GM13977 (cell line): Measurements from ENCODE around the gene GKN2.

Experiments
- DNase-seq: peaks from one replicate; pipeline ENCODE4 v3.0.0; 2012; ENCODE audit warnings: low spot score
- in situ Hi-C: fragments of 300-500 bp; cut with MboI; formaldehyde crosslinking; loops from one replicate; pipeline ENCODE4 v1.12.0; 2022; ENCODE audit warnings: low sequenced_read_pairs, low pct_unique_long_range_greater_than_20kb, mixed read lengths, inconsistent platforms; ENCODE audit not compliant: unreplicated experiment
- TF ChIP-seq, protein P1 (sequence below): IDR thresholded peaks from 2 replicates; pipeline ENCODE4 v1.5.1; 2012; ENCODE audit warnings: mild to moderate bottlenecking, control low read depth; ENCODE audit not compliant: insufficient read depth; ENCODE audit errors: extremely low read depth, missing control alignments

GKN2 gene

DNA sequence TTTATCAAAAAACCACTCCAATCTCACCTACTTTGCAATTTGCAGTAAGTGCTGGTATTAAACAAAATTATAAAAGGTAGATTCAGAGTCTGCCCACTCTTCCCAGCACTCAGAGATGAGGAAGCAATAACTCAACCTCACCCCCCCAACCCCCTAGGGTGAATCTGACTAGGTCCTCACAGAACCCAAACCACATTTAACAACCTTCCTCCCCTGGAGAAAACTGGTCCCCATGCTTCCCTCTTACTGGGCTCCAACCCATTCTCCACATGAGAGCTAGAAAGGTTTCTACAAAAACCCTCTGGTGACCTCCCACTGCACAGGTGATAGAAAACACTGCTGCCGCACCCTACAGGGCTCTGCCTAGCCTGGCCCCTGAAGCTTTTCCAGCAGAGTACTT is 41.0 kb downstream of the GKN2 start:
- TF ChIP-seq, protein P1, sequence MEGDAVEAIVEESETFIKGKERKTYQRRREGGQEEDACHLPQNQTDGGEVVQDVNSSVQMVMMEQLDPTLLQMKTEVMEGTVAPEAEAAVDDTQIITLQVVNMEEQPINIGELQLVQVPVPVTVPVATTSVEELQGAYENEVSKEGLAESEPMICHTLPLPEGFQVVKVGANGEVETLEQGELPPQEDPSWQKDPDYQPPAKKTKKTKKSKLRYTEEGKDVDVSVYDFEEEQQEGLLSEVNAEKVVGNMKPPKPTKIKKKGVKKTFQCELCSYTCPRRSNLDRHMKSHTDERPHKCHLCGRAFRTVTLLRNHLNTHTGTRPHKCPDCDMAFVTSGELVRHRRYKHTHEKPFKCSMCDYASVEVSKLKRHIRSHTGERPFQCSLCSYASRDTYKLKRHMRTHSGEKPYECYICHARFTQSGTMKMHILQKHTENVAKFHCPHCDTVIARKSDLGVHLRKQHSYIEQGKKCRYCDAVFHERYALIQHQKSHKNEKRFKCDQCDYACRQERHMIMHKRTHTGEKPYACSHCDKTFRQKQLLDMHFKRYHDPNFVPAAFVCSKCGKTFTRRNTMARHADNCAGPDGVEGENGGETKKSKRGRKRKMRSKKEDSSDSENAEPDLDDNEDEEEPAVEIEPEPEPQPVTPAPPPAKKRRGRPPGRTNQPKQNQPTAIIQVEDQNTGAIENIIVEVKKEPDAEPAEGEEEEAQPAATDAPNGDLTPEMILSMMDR, result no peak
- in situ Hi-C loops, result loop anchor here (10.0 kb wide), 1 partner anchor 437 kb away; no protein-coding TSS in a partner anchor
- no peak for DNase-seq

DNA sequence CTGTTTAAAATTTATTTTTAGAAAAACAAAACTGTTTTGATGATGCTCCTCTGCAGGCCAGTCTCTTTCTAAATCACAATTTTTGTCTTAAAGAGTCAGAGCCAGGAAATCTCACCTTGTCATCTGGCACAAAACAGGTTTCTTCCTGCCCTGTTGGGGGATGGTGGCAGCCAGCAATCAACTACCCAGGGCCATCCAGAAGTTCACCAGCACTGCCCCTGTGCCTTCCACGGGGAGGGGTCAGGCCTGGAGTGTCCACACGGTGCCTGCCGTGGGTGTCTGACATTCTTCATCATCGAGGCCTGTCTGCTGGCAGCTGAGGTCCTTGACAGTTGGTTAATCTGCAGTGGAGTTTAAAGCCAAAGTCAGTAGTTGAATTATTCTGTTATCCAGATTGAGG is 41.4 kb downstream of the GKN2 start:
- DNase-seq, result no peak
- in situ Hi-C loops, result loop anchor here (10.0 kb wide), 1 partner anchor 436 kb away; no protein-coding TSS in a partner anchor
- TF ChIP-seq, protein P1, result no peak

DNA sequence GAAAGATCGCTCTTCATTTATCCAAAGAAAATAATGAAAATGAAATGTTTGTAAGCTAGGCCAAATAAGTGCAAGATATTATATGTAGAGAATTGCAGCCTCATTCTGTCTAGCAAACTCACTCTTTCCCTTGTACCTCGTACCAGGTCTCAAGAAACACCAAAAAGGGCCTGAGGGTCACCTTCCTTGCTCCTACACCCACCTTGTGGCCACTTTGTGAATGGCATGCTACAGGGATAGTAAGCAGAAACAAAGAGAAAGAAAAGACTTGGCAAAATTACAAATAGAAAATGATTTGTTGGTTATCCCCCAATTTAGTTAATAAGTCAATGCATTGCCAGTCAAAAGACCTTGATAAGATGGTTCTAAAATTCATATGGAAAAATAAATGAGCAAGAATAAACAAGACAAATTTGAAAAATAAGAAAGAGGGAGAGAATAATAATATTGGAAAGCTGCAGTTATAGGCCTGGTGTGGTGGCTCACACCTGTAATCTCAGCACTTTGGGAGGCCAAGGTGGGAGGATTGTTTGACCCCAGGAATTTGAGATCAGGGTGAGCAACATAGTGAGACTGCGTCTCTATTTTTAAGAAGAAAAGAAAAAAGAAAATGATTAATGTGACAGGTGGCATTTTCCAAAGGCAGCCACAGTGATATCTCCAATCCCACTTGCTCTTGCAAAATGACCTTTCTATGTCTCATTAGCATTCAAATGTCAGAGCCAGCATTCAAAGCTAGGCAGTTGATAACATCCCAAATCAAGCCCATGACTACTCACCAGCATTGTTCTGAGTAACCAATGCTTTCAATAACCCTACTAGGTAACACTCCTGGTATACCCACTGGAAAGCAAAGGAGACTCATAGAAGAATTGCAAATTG is 42.7 kb downstream of the GKN2 start:
- in situ Hi-C loops, result loop anchor here (10.0 kb wide), 3 partner anchors 65 to 435 kb away; no protein-coding TSS in a partner anchor
- TF ChIP-seq, protein P1, result peak; percentile 93

DNA sequence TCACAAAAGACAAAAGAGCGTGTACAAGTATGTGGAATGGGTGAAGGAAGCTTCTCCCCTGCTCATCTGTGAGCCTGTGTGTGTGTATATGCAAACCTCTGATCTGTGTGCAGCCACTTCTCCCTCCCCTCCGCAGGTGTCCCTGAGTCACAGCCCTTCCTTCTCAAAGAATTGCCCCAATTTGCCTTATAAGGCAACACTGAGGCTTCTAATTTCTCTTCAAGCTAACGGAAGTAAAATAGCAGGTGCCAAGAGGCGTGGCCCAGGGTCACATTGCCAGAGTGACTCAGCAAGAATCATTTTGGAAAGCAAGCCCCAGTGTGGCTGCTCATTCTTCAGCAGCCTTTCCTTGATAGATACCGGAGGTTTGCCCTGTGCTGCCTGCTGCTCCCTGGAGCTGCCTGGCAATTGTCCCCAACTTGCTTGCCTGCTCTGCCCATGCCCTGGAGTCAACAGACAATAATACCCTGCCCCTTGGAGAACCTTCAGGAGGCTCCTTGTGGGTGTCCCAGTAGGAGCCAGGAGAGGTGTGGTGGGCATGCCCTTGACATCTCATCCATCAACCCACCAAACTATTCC is 44.2 kb downstream of the GKN2 start:
- TF ChIP-seq, protein P1, result no peak
- in situ Hi-C loops, result loop anchor here (10.0 kb wide), 2 partner anchors 64 to 134 kb away; no protein-coding TSS in a partner anchor

More for the DNA sequence above, 42.7 kb downstream of the GKN2 start:
- peak; percentile 65 for DNase-seq

DNA sequence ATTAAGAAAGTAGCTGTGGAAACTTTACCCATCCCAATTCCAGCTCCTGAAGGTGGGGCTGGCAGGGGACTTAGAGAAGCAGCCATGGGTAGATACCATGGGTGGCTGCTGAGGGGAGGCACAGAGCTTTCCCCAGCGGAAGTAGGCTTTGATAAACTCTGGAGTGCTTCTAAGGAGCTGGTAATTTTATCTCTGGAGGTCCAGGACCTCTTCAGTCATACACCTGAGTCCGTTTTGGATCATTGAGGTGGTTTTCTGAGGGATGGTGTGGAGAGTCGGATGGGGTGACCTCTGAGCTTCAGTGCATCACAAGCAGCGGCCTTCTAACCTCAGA is 44.8 kb downstream of the GKN2 start:
- TF ChIP-seq, protein P1, result no peak
- no peak for DNase-seq
- in situ Hi-C loops, result loop anchor here (10.0 kb wide), 2 partner anchors 63 to 133 kb away; no protein-coding TSS in a partner anchor

More for the DNA sequence above, 44.2 kb downstream of the GKN2 start:
- peak; percentile 72 for DNase-seq

DNA sequence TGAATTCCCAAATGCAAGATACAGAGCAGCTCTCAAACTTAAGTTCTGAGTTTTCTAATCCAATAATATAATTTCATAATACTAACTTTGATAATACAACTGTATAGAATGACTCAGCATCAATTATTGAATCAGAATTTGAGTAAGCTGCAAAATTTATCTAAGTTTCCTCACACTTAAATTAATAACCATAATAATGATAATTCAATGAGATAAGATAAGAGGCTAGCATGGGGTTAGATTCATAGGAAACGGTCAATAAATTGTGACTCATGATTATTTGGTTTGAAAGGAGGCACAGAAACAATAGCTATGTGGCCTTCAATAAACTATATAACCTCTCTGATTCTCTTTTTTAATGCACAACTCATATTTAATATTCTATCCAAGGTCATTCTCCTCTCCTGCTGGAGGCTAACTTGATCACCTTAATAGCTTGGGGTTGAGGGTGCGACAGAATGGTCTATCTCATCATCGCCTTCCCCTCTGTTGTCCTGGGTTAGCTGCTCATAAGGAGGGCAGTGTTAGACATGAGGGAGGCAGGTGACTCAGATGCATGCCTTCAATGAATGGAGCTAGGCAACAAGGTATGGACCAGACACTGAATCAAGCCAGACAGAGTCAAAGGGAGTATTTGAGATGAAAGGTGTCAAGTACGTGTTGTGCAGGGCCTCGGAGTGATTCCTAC is 45.3 kb downstream of the GKN2 start:
- TF ChIP-seq, protein P1, result no peak
- in situ Hi-C loops, result loop anchor here (10.0 kb wide), 2 partner anchors 63 to 133 kb away; no protein-coding TSS in a partner anchor
- no peak for DNase-seq
